ENCODE results near the gene NXN. TPM values are rescaled to one million over a fixed set of nuclear protein-coding genes. Genes with fewer than 3 reads are reported as not detected.
"Not testable (repeated sequence)": the region's sequence is repeated elsewhere in the genome, so short reads cannot be mapped to it uniquely, and the experiment has no call there.

NXN gene
- total RNA-seq, 2 donors from 2014 or later = 124 to 201 TPM

GRCh38 chr17:789160-789840 is 190.3 kb downstream of the NXN start:
- no peaks in the 10 kb centered on the region for H3K27me3 ChIP-seq (ENCODE audit: control insufficient read depth, insufficient read depth, low read length, poor library complexity, severe bottlenecking)
- DNase-seq = no peak
- WGBS, 2 experiments (ENCODE audit: insufficient coverage in 1 of 2, insufficient read length in 1 of 2) = 97 to 99% methylated on average over 13 to 14 of the region's 14 CpGs
- H3K9me3 ChIP-seq (ENCODE audit: control insufficient read depth, low read length) = no peaks in the 10 kb centered on the region
- Mint-ChIP-seq H3K4me3 (no peak overlapping the region), H3K27ac (peak overlapping the region; percentile 35), H3K27me3 (ENCODE audit: insufficient read depth) (no peaks in the 10 kb centered on the region), H3K4me1 (peaks cover 9% of the 10 kb centered on the region), H3K9me3 (no peaks in the 10 kb centered on the region), H3K36me3 (ENCODE audit: low read depth) (peaks cover 53% of the 10 kb centered on the region)
- no peak overlapping the region for H3K9ac ChIP-seq (ENCODE audit: extremely low read depth, low read length, poor library complexity, severe bottlenecking)
- no peak for TF ChIP-seq CTCF (conservative IDR thresholded peaks at IDR 0.05)
- no peaks in the 10 kb centered on the region for H3K4me1 ChIP-seq (ENCODE audit: control insufficient read depth, insufficient read depth, low read length)
- peaks cover 53% of the 10 kb centered on the region for H3K36me3 ChIP-seq (ENCODE audit: control insufficient read depth, insufficient read depth, low read length)
- no peak overlapping the region for H3K27ac ChIP-seq (ENCODE audit: low read depth, low read length)
- no peak overlapping the region for H3K4me3 ChIP-seq (ENCODE audit: low read length)

- Histone ChIP-seq H3K9ac (ENCODE audit: extremely low read depth, low read length, poor library complexity, severe bottlenecking) (no peak overlapping the region), H3K4me1 (ENCODE audit: control insufficient read depth, insufficient read depth, low read length) (peaks cover 2% of the 10 kb centered on the region), H3K27me3 (ENCODE audit: control insufficient read depth, insufficient read depth, low read length, poor library complexity, severe bottlenecking) (no peaks in the 10 kb centered on the region), H3K4me3 (ENCODE audit: low read length) (no peak overlapping the region), H3K27ac (ENCODE audit: low read depth, low read length) (no peak overlapping the region), H3K36me3 (ENCODE audit: control insufficient read depth, insufficient read depth, low read length) (peaks cover 56% of the 10 kb centered on the region), H3K9me3 (ENCODE audit: control insufficient read depth, low read length) (no peaks in the 10 kb centered on the region)
- Mint-ChIP-seq H3K4me1 (peaks cover 6% of the 10 kb centered on the region), H3K36me3 (ENCODE audit: low read depth) (peaks cover 57% of the 10 kb centered on the region), H3K27ac (no peak overlapping the region), H3K4me3 (no peak overlapping the region), H3K9me3 (no peaks in the 10 kb centered on the region), H3K27me3 (ENCODE audit: insufficient read depth) (no peaks in the 10 kb centered on the region)
- 92 to 96% methylated on average over 4 of the region's 4 CpGs for WGBS, 2 experiments (ENCODE audit: insufficient coverage in 1 of 2, insufficient read length in 1 of 2)
- TF ChIP-seq CTCF (conservative IDR thresholded peaks at IDR 0.05) = no peak
- DNase-seq = no peak
Observed at GRCh38 chr17:788551-788950, 191.0 kb downstream of the NXN start.

- Histone ChIP-seq H3K4me1 (ENCODE audit: control insufficient read depth, insufficient read depth, low read length) (peaks cover 2% of the 10 kb centered on the region), H3K36me3 (ENCODE audit: control insufficient read depth, insufficient read depth, low read length) (peaks cover 62% of the 10 kb centered on the region), H3K27ac (ENCODE audit: low read depth, low read length) (no peak overlapping the region), H3K9ac (ENCODE audit: extremely low read depth, low read length, poor library complexity, severe bottlenecking) (no peak overlapping the region), H3K4me3 (ENCODE audit: low read length) (no peak overlapping the region), H3K27me3 (ENCODE audit: control insufficient read depth, insufficient read depth, low read length, poor library complexity, severe bottlenecking) (no peaks in the 10 kb centered on the region), H3K9me3 (ENCODE audit: control insufficient read depth, low read length) (no peaks in the 10 kb centered on the region)
- Mint-ChIP-seq H3K4me3 (no peak overlapping the region), H3K27me3 (ENCODE audit: insufficient read depth) (no peaks in the 10 kb centered on the region), H3K36me3 (ENCODE audit: low read depth) (peaks cover 57% of the 10 kb centered on the region), H3K4me1 (peaks cover 9% of the 10 kb centered on the region), H3K9me3 (no peaks in the 10 kb centered on the region), H3K27ac (no peak overlapping the region)
- no peak for TF ChIP-seq CTCF (conservative IDR thresholded peaks at IDR 0.05)
- 95 to 96% methylated on average over 10 to 12 of the region's 12 CpGs for WGBS, 2 experiments (ENCODE audit: insufficient coverage in 1 of 2, insufficient read length in 1 of 2)
- DNase-seq = no peak
Observed at GRCh38 chr17:787641-788221, 191.8 kb downstream of the NXN start.

GRCh38 chr17:785901-786300 is 193.7 kb downstream of the NXN start:
- H3K9ac ChIP-seq (ENCODE audit: extremely low read depth, low read length, poor library complexity, severe bottlenecking); H3K27me3 Mint-ChIP-seq (ENCODE audit: insufficient read depth); H3K4me1 ChIP-seq (ENCODE audit: control insufficient read depth, insufficient read depth, low read length); H3K4me3 Mint-ChIP-seq; H3K4me3 ChIP-seq (ENCODE audit: low read length); H3K27ac Mint-ChIP-seq; H3K9me3 Mint-ChIP-seq; DNase-seq; H3K27ac ChIP-seq (ENCODE audit: low read depth, low read length); H3K9me3 ChIP-seq (ENCODE audit: control insufficient read depth, low read length); H3K27me3 ChIP-seq (ENCODE audit: control insufficient read depth, insufficient read depth, low read length, poor library complexity, severe bottlenecking): not testable (repeated sequence)
- Mint-ChIP-seq H3K36me3 (ENCODE audit: low read depth) (peaks cover 38% of the 10 kb centered on the region), H3K4me1 (peaks cover 14% of the 10 kb centered on the region)
- 76 to 91% methylated on average over 4 to 7 of the region's 7 CpGs for WGBS, 2 experiments (ENCODE audit: insufficient coverage in 1 of 2, insufficient read length in 1 of 2)
- H3K36me3 ChIP-seq (ENCODE audit: control insufficient read depth, insufficient read depth, low read length) = peaks cover 44% of the 10 kb centered on the region
